Measurements from ENCODE around the gene ISL1.

The ISL1 gene

GRCh38 chr5:51377151-51378060 lies 5.8 kb upstream of the ISL1 start:
- H3K36me3 ChIP-seq (ENCODE audit: low read length): no peaks in the 10 kb centered on the region
- H3K27ac ChIP-seq (ENCODE audit: low read depth, low read length): no peak overlapping the region
- no peak overlapping the region for H3K9ac ChIP-seq (ENCODE audit: low read length)
- no peak overlapping the region for H3K4me3 ChIP-seq (ENCODE audit: insufficient read depth, low read length, poor library complexity, severe bottlenecking)
- no peaks in the 10 kb centered on the region for H3K27me3 ChIP-seq (ENCODE audit: low read length)
- H2AFZ ChIP-seq (ENCODE audit: low read depth, low read length, severe bottlenecking): no peak overlapping the region
- no peaks in the 10 kb centered on the region for H4K20me1 ChIP-seq (ENCODE audit: low read depth, low read length)
- no peaks in the 10 kb centered on the region for H3F3A ChIP-seq (ENCODE audit: insufficient read depth)
- no peaks in the 10 kb centered on the region for H3K9me2 ChIP-seq (replicated peaks; ENCODE audit: insufficient read depth, low read length)
- no peaks in the 10 kb centered on the region for H3K9me3 ChIP-seq (ENCODE audit: insufficient read depth, low read length)
- TF ChIP-seq CTCF (IDR thresholded peaks at IDR 0.05; ENCODE audit: insufficient read depth, low read length, poor library complexity, severe bottlenecking) (no peak), EZH2phosphoT487 (conservative IDR thresholded peaks at IDR 0.05; ENCODE audit: low read length) (no peak)
- no peak overlapping the region for H3K4me2 ChIP-seq (ENCODE audit: low read depth, low read length, poor library complexity, severe bottlenecking)
- no peaks in the 10 kb centered on the region for H3K79me2 ChIP-seq (ENCODE audit: insufficient read depth, low read length)

DNA sequence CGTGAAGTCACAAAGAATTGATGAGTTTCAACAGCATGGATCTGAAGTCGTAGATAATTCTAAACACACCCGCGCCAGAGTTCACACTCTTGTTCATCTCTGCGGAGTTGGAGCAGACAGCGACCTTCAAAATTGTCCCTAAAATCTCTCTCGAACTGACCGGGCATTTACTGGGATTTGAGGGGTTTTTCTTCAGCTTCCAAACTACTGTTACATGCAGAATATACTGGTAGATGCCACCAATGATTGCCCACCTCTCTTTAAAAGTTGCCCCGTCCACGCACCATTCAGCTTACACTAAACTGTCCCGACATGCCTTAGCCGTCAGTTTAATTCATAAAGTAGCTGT lies 5.2 kb upstream of the ISL1 start:
- Histone ChIP-seq H3K9ac (ENCODE audit: low read length) (no peak overlapping the region), H3K4me3 (ENCODE audit: insufficient read depth, low read length, poor library complexity, severe bottlenecking) (no peak overlapping the region), H2AFZ (ENCODE audit: low read depth, low read length, severe bottlenecking) (no peak overlapping the region), H4K20me1 (ENCODE audit: low read depth, low read length) (no peaks in the 10 kb centered on the region), H3F3A (ENCODE audit: insufficient read depth) (no peaks in the 10 kb centered on the region), H3K9me2 (replicated peaks; ENCODE audit: insufficient read depth, low read length) (no peaks in the 10 kb centered on the region), H3K27me3 (ENCODE audit: low read length) (no peaks in the 10 kb centered on the region), H3K4me2 (ENCODE audit: low read depth, low read length, poor library complexity, severe bottlenecking) (no peak overlapping the region), H3K79me2 (ENCODE audit: insufficient read depth, low read length) (no peaks in the 10 kb centered on the region), H3K27ac (ENCODE audit: low read depth, low read length) (no peak overlapping the region), H3K9me3 (ENCODE audit: insufficient read depth, low read length) (no peaks in the 10 kb centered on the region), H3K36me3 (ENCODE audit: low read length) (no peaks in the 10 kb centered on the region)
- no peak for TF ChIP-seq CTCF (IDR thresholded peaks at IDR 0.05; ENCODE audit: insufficient read depth, low read length, poor library complexity, severe bottlenecking)
- no peak for TF ChIP-seq EZH2phosphoT487 (conservative IDR thresholded peaks at IDR 0.05; ENCODE audit: low read length)

GRCh38 chr5:51378448-51379330 lies 4.6 kb upstream of the ISL1 start:
- no peaks in the 10 kb centered on the region for H3K9me2 ChIP-seq (replicated peaks; ENCODE audit: insufficient read depth, low read length)
- H3K4me3 ChIP-seq (ENCODE audit: insufficient read depth, low read length, poor library complexity, severe bottlenecking): no peak overlapping the region
- H3K27ac ChIP-seq (ENCODE audit: low read depth, low read length): no peak overlapping the region
- no peaks in the 10 kb centered on the region for H3K79me2 ChIP-seq (ENCODE audit: insufficient read depth, low read length)
- no peaks in the 10 kb centered on the region for H4K20me1 ChIP-seq (ENCODE audit: low read depth, low read length)
- no peak overlapping the region for H2AFZ ChIP-seq (ENCODE audit: low read depth, low read length, severe bottlenecking)
- no peaks in the 10 kb centered on the region for H3K27me3 ChIP-seq (ENCODE audit: low read length)
- no peak overlapping the region for H3K4me2 ChIP-seq (ENCODE audit: low read depth, low read length, poor library complexity, severe bottlenecking)
- TF ChIP-seq EZH2phosphoT487 (conservative IDR thresholded peaks at IDR 0.05; ENCODE audit: low read length) (no peak), CTCF (IDR thresholded peaks at IDR 0.05; ENCODE audit: insufficient read depth, low read length, poor library complexity, severe bottlenecking) (no peak)
- no peaks in the 10 kb centered on the region for H3K9me3 ChIP-seq (ENCODE audit: insufficient read depth, low read length)
- no peak overlapping the region for H3K9ac ChIP-seq (ENCODE audit: low read length)
- H3K36me3 ChIP-seq (ENCODE audit: low read length): no peaks in the 10 kb centered on the region
- no peaks in the 10 kb centered on the region for H3F3A ChIP-seq (ENCODE audit: insufficient read depth)

Data from SU-DHL-6 (cell line).